Inferior parietal cortex (tissue), 1 donor: Measurements from ENCODE around the gene TULP4.

ENCODE experiments used
- DNase-seq: peaks from one replicate; pipeline ENCODE4 v3.0.0-alpha.2; 2016; ENCODE audit errors: extremely low spot score

TULP4 gene

GRCh38 chr6:158558415-158559306 is 246.4 kb downstream of the TULP4 start:
- DNase-seq, result peak; percentile 12

GRCh38 chr6:158559338-158559894 is 247.2 kb downstream of the TULP4 start:
- peak; percentile 22 for DNase-seq

- DNase-seq, result peak; percentile 84
Measured at GRCh38 chr6:158559895-158560835, 247.9 kb downstream of the TULP4 start, which contains the start of gene TMEM181. TSS of gene TMEM181 (plus strand) at chr6:158560091. CDS start at chr6:158560225, 134 bp downstream.

GRCh38 chr6:158560836-158561320 is 248.6 kb downstream of the TULP4 start:
- no peak for DNase-seq
